Suppressor macrophage treated with lipopolysaccharide for 4 hours (primary cell): ENCODE results near the gene DDX6.
"Not testable (repeated sequence)": the region's sequence is repeated elsewhere in the genome, so short reads cannot be mapped to it uniquely, and the experiment has no call there.

Experiments used
- DNase-seq: peaks from one replicate; pipeline ENCODE4 v3.0.0-alpha.2; 2020

Gene DDX6

GRCh38 chr11:118791111-118791960 lies at the start of gene DDX6:
Gene DDX6, minus strand, starts transcription at chr11:118791164. Its CDS starts 4,913 bp downstream, at chr11:118786251.
- peak; percentile 94 for DNase-seq

GRCh38 chr11:118838905-118839553 lies 48.1 kb upstream of the DDX6 start:
- peak; percentile 87 for DNase-seq

GRCh38 chr11:118837868-118838267 lies 46.9 kb upstream of the DDX6 start:
- no peak for DNase-seq

GRCh38 chr11:118834427-118835028 lies 43.6 kb upstream of the DDX6 start:
- peak; percentile 89 for DNase-seq

GRCh38 chr11:118827118-118827517 lies 36.2 kb upstream of the DDX6 start:
- DNase-seq = no peak

- DNase-seq = not testable (repeated sequence)
Measured at GRCh38 chr11:118822936-118823510, 32.1 kb upstream of the DDX6 start.

- peak; percentile 67 for DNase-seq
Measured at GRCh38 chr11:118820412-118821357, 29.7 kb upstream of the DDX6 start.

- not testable (repeated sequence) for DNase-seq
Measured at GRCh38 chr11:118820025-118820379, 29.0 kb upstream of the DDX6 start.

GRCh38 chr11:118819334-118820024 lies 28.5 kb upstream of the DDX6 start:
- DNase-seq = no peak

- no peak for DNase-seq
Measured at GRCh38 chr11:118818130-118818529, 27.2 kb upstream of the DDX6 start.

GRCh38 chr11:118813551-118813950 lies 22.6 kb upstream of the DDX6 start:
- no peak for DNase-seq

- DNase-seq = no peak
Measured at GRCh38 chr11:118812485-118812884, 21.5 kb upstream of the DDX6 start.

GRCh38 chr11:118807800-118808778 lies 17.1 kb upstream of the DDX6 start:
- no peak for DNase-seq

GRCh38 chr11:118806400-118806799 lies 15.4 kb upstream of the DDX6 start:
- no peak for DNase-seq

GRCh38 chr11:118804094-118804493 lies 13.1 kb upstream of the DDX6 start:
- DNase-seq = no peak

- DNase-seq = no peak
Measured at GRCh38 chr11:118799372-118799771, 8.4 kb upstream of the DDX6 start.

- DNase-seq = no peak
Measured at GRCh38 chr11:118797510-118797909, 6.5 kb upstream of the DDX6 start.

- DNase-seq = peak; percentile 96
Measured at GRCh38 chr11:118792570-118793124, 1.7 kb upstream of the DDX6 start.

- DNase-seq = peak; percentile 33
Measured at GRCh38 chr11:118791961-118792569, 1.1 kb upstream of the DDX6 start.
